ENCODE results near the gene NIM1K.

- no peak for TF ChIP-seq EZH2 (IDR thresholded peaks at IDR 0.05; ENCODE audit: insufficient read depth, low read length)
- TF ChIP-seq CTCF (IDR thresholded peaks at IDR 0.05; ENCODE audit: insufficient read depth, low read depth, low read length) = no peak
Observed at GRCh38 chr5:43171926-43172325, 20.1 kb upstream of the NIM1K start.

Measured in astrocyte (in vitro differentiated cells and primary cell).